SK-N-MC (cell line): ENCODE results near the gene FXYD3.

ENCODE experiments used
- EZH2 ChIP-seq: fragments of 200-600 bp; sonication (generic); IDR thresholded peaks from one replicate; pipeline ENCODE4 v1.6.1; 2017; ENCODE audit warnings: antibody characterized with exemption
- POLR2AphosphoS5 ChIP-seq: IDR thresholded peaks from 2 replicates; pipeline ENCODE4 v1.6.1; 2012; ENCODE audit warnings: mild to moderate bottlenecking, low read depth, low read length, borderline replicate concordance

GRCh38 chr19:35136977-35137702 is 21.5 kb downstream of the FXYD3 start:
- TF ChIP-seq EZH2 (peak; percentile 39), POLR2AphosphoS5 (no peak)
